OCI-LY1 (cell line): ENCODE measurements around the gene KCNIP3.

Experiments used
- H2AFZ ChIP-seq: fragments of 200-600 bp; sonication (generic), shearing (Covaris generic); 2 replicates; pipeline ENCODE4 v1.6.0; 2014; ENCODE audit warnings: antibody characterized with exemption, mild to moderate bottlenecking, low read length
- H3F3A ChIP-seq: fragments of 200-600 bp; sonication (generic), shearing (Covaris generic); 2 replicates; pipeline ENCODE4 v1.6.0; 2014; ENCODE audit warnings: mild to moderate bottlenecking, antibody characterized with exemption, low read length, moderate library complexity; ENCODE audit not compliant: insufficient read depth
- H3K27ac ChIP-seq: fragments of 200-600 bp; sonication (generic); 2 replicates; pipeline ENCODE4 v1.5.1; 2014; ENCODE audit warnings: low read length, mixed run types, mild to moderate bottlenecking, low read depth; ENCODE audit not compliant: poor library complexity, severe bottlenecking
- H3K27me3 ChIP-seq: fragments of 200-600 bp; sonication (generic); 2 replicates; pipeline ENCODE4 v1.6.0; 2014; ENCODE audit warnings: antibody characterized with exemption, mild to moderate bottlenecking, low read length, moderate library complexity; ENCODE audit not compliant: insufficient read depth
- H3K36me3 ChIP-seq: fragments of 200-600 bp; sonication (generic); 2 replicates; pipeline ENCODE4 v1.6.1; 2014; ENCODE audit warnings: mild to moderate bottlenecking, antibody characterized with exemption, low read length, moderate library complexity, mixed read lengths; ENCODE audit not compliant: insufficient read depth
- H3K4me1 ChIP-seq: fragments of 200-600 bp; sonication (generic); 2 replicates; pipeline ENCODE4 v1.5.1; 2014; ENCODE audit warnings: mild to moderate bottlenecking, low read length, moderate library complexity; ENCODE audit not compliant: insufficient read depth, severe bottlenecking
- H3K4me2 ChIP-seq: fragments of 200-600 bp; sonication (generic), shearing (Covaris generic); 2 replicates; pipeline ENCODE4 v1.6.1; 2014; ENCODE audit warnings: low read length
- H3K4me3 ChIP-seq: fragments of 200-600 bp; sonication (generic); 2 replicates; pipeline ENCODE4 v1.5.1; 2014; ENCODE audit warnings: low read length, low read depth, mild to moderate bottlenecking, mixed read lengths; ENCODE audit not compliant: poor library complexity, severe bottlenecking
- H3K79me2 ChIP-seq: fragments of 200-600 bp; shearing (Covaris generic); 2 replicates; pipeline ENCODE4 v1.6.1; 2016; ENCODE audit warnings: mixed run types, low read length, mixed read lengths; ENCODE audit not compliant: insufficient read depth
- H3K9ac ChIP-seq: fragments of 200-600 bp; sonication (generic), shearing (Covaris generic); 2 replicates; pipeline ENCODE4 v1.6.1; 2014; ENCODE audit warnings: mild to moderate bottlenecking, low read length, mixed read lengths
- H3K9me2 ChIP-seq: fragments of 200-600 bp; sonication (generic), shearing (Covaris generic); 2 replicates; pipeline ENCODE4 v1.6.1; 2014; ENCODE audit warnings: low read depth, mild to moderate bottlenecking, low read length, mixed read lengths
- H3K9me3 ChIP-seq: fragments of 200-600 bp; shearing (Covaris generic); 2 replicates; pipeline ENCODE4 v1.6.1; 2014; ENCODE audit warnings: low read length, mixed read lengths
- H4K20me1 ChIP-seq: fragments of 200-600 bp; sonication (generic), shearing (Covaris generic); 2 replicates; pipeline ENCODE4 v1.6.0; 2016; ENCODE audit warnings: mild to moderate bottlenecking, low read length; ENCODE audit not compliant: insufficient read depth
- EZH2 ChIP-seq: fragments of 200-600 bp; sonication (generic), shearing (Covaris generic); IDR thresholded peaks from 2 replicates; pipeline ENCODE4 v1.8.0; 2017; ENCODE audit warnings: borderline replicate concordance, mixed run types, mild to moderate bottlenecking, antibody characterized with exemption, low read length, moderate library complexity, mixed read lengths
- TF ChIP-seq, protein P1 (sequence below): fragments of 200-600 bp; sonication (generic), shearing (Covaris generic); IDR thresholded peaks from 2 replicates; pipeline ENCODE4 v1.5.1; 2017; ENCODE audit warnings: mild to moderate bottlenecking, antibody characterized with exemption, low read length, moderate library complexity, mixed read lengths

Gene KCNIP3

DNA sequence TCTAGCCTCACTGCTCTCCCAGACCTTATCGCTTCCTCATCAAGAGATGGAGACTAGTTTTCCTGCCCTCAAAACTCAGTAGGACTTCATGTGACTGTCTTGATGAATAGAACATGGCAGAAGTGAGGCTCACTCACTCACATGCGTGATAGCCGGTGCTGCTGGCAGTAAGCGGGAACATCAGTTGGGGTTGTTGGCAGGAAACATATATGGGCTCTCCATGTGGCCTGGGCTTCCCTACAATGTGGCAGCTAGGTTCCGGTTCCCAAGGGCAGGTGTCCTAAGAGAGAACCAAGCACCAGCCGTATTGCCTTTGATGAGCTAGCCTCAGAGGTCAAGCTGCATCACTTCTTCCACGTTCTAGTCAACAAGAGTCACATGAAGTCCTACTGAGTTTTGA is 90.2 kb downstream of the KCNIP3 start:
- no peak for TF ChIP-seq EZH2
- TF ChIP-seq, protein P1, sequence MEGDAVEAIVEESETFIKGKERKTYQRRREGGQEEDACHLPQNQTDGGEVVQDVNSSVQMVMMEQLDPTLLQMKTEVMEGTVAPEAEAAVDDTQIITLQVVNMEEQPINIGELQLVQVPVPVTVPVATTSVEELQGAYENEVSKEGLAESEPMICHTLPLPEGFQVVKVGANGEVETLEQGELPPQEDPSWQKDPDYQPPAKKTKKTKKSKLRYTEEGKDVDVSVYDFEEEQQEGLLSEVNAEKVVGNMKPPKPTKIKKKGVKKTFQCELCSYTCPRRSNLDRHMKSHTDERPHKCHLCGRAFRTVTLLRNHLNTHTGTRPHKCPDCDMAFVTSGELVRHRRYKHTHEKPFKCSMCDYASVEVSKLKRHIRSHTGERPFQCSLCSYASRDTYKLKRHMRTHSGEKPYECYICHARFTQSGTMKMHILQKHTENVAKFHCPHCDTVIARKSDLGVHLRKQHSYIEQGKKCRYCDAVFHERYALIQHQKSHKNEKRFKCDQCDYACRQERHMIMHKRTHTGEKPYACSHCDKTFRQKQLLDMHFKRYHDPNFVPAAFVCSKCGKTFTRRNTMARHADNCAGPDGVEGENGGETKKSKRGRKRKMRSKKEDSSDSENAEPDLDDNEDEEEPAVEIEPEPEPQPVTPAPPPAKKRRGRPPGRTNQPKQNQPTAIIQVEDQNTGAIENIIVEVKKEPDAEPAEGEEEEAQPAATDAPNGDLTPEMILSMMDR: no peak
- no peak overlapping the region for H3K9ac ChIP-seq
- no peaks in the 10 kb centered on the region for H3F3A ChIP-seq
- H3K27ac ChIP-seq: no peak overlapping the region
- H3K4me2 ChIP-seq: no peak overlapping the region
- H3K4me1 ChIP-seq: no peaks in the 10 kb centered on the region
- no peaks in the 10 kb centered on the region for H3K9me2 ChIP-seq
- H2AFZ ChIP-seq: no peak overlapping the region
- no peaks in the 10 kb centered on the region for H3K36me3 ChIP-seq
- H3K27me3 ChIP-seq: no peaks in the 10 kb centered on the region
- H3K9me3 ChIP-seq: no peaks in the 10 kb centered on the region
- H4K20me1 ChIP-seq: no peaks in the 10 kb centered on the region
- H3K4me3 ChIP-seq: no peak overlapping the region
- H3K79me2 ChIP-seq: no peaks in the 10 kb centered on the region

- Histone ChIP-seq H3K9me2 (no peaks in the 10 kb centered on the region), H3K36me3 (no peaks in the 10 kb centered on the region), H3K9ac (no peak overlapping the region), H3K27me3 (no peaks in the 10 kb centered on the region), H3K9me3 (no peaks in the 10 kb centered on the region), H3K4me1 (no peaks in the 10 kb centered on the region), H3K27ac (no peak overlapping the region), H3K4me2 (no peak overlapping the region), H2AFZ (no peak overlapping the region), H3K4me3 (no peak overlapping the region), H3K79me2 (no peaks in the 10 kb centered on the region), H3F3A (no peaks in the 10 kb centered on the region), H4K20me1 (no peaks in the 10 kb centered on the region)
- no peak for TF ChIP-seq EZH2
- TF ChIP-seq, protein P1: no peak
Measured at GRCh38 chr2:95388091-95388692, 91.0 kb downstream of the KCNIP3 start.

DNA sequence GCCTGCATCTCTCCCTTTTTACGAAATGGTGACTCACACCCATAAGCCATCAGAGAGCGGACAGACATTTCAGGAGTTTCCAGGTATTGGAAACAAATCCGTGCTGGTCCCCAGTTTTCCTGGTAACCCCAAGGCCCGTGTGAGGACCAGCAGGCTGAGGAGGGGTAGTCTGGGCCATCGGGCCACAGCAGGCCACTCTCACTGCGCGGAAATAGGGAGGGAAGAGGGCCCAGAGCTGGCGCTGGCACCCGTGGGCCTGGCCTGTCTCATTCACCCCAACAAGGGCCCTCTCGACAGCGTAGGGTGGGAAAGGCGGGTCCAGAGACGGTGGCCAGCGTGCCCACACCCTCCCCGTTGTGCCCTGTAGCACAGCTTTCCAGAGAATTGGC is 91.7 kb downstream of the KCNIP3 start:
- Histone ChIP-seq H2AFZ (no peak overlapping the region), H3K9me2 (no peaks in the 10 kb centered on the region), H3K4me2 (no peak overlapping the region), H3K4me1 (no peaks in the 10 kb centered on the region), H3K27me3 (no peaks in the 10 kb centered on the region), H3K9ac (no peak overlapping the region), H3K9me3 (no peaks in the 10 kb centered on the region), H4K20me1 (no peaks in the 10 kb centered on the region), H3K4me3 (no peak overlapping the region), H3K27ac (no peak overlapping the region), H3K36me3 (no peaks in the 10 kb centered on the region), H3K79me2 (no peaks in the 10 kb centered on the region), H3F3A (no peaks in the 10 kb centered on the region)
- TF ChIP-seq, protein P1: no peak
- TF ChIP-seq EZH2: no peak
